Measurements from ENCODE around the gene ANKRD9.

Gene ANKRD9

DNA sequence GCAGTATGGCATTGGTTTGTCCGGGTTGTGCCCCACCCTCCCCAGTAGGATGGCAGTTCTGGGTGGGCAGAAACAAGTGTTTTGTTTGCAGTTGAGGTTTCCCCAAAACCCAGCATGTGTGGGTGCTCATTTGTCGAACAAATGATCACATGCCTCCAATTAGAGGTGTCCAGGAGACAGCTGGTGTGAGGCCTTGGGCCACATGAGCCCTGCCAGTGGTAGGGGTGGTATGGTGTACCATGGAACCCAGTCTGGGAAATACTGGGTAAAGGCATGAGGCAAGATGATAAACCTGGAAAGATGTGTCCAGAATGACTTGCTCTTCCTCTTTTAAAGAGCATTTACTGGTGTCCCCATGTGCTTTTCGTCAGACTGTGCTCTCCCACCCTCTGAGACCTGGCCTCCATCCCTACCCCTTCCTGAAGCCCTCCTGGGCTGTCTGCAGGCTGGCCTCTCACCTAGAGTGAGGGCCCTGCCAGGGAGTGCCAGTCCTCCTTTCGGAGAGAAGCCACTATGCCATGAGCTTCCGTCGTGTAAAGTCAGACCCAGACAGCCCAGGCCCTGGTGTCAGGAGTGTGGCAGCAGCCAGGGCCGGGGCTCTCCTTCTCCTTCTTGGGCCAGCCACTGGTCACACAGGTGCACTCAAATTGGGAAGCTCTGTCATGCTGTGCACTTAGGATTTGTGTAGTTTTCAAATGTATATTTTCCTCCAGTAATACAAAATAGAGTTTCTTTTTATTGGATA, 17.6 kb downstream of the ANKRD9 start:
- no peaks in the 10 kb centered on the region for H3K27me3 ChIP-seq (ENCODE audit: insufficient read depth, low read length)
- H3K9me3 ChIP-seq (ENCODE audit: insufficient read depth, low read depth, low read length) = no peaks in the 10 kb centered on the region
- no peak overlapping the region for H3K9ac ChIP-seq (ENCODE audit: low read depth, low read length)
- no peak overlapping the region for H3K27ac ChIP-seq (ENCODE audit: low read depth, low read length)
- WGBS = 93% methylated on average over 7 of the region's 7 CpGs
- H3K36me3 ChIP-seq (ENCODE audit: insufficient read depth, low read length) = no peaks in the 10 kb centered on the region
- H3K4me1 ChIP-seq (ENCODE audit: insufficient read depth, low read length) = no peaks in the 10 kb centered on the region
- H3K4me3 ChIP-seq (ENCODE audit: low read length) = no peak overlapping the region

DNA sequence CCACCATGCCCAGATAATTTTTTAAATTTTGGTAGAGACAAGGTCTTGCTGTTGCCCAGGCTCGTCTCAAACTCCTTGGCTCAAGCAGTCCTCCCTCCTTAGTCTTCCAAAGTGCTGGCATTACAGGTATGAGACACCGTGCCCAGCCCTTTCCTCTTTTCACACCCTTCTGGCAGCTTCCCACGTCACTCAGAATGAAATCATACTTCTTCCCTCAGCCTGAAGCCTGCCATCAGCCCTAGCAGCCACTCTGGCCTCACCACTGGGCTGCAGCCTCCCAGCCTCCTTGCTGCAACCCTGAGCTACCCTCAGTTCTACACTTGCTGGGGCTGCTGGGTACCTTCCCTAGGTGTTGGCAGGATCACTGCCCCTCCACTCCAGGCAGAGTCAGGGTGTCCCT, 18.2 kb downstream of the ANKRD9 start:
- H3K9me3 ChIP-seq (ENCODE audit: insufficient read depth, low read depth, low read length) = no peaks in the 10 kb centered on the region
- H3K27ac ChIP-seq (ENCODE audit: low read depth, low read length) = no peak overlapping the region
- H3K36me3 ChIP-seq (ENCODE audit: insufficient read depth, low read length) = no peaks in the 10 kb centered on the region
- 92% methylated on average over 3 of the region's 3 CpGs for WGBS
- no peaks in the 10 kb centered on the region for H3K4me1 ChIP-seq (ENCODE audit: insufficient read depth, low read length)
- H3K4me3 ChIP-seq (ENCODE audit: low read length) = no peak overlapping the region
- no peaks in the 10 kb centered on the region for H3K27me3 ChIP-seq (ENCODE audit: insufficient read depth, low read length)
- no peak overlapping the region for H3K9ac ChIP-seq (ENCODE audit: low read depth, low read length)

DNA sequence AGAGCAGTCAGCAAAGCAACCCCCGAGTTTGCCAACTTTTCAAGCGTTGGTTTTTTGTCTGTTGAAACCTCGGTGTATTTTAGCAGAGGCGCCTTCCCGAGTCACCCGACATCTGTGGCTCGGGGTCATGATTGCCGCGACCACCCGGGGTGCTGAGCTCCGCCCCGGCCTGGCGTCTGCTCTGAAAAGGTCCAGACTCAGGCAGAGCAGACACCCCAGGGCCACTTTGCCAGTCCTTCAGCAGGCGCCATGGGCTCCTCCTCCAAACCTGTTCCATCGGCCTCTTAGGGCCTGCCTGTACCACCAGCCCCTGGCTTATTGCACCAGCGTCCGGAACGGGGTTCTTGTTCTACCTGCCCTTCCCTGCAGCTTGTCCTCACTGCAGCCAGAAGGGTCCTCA, 19.1 kb downstream of the ANKRD9 start:
- Histone ChIP-seq H3K4me3 (ENCODE audit: low read length) (no peak overlapping the region), H3K4me1 (ENCODE audit: insufficient read depth, low read length) (no peaks in the 10 kb centered on the region), H3K36me3 (ENCODE audit: insufficient read depth, low read length) (no peaks in the 10 kb centered on the region), H3K9me3 (ENCODE audit: insufficient read depth, low read depth, low read length) (no peaks in the 10 kb centered on the region), H3K27me3 (ENCODE audit: insufficient read depth, low read length) (no peaks in the 10 kb centered on the region), H3K9ac (ENCODE audit: low read depth, low read length) (no peak overlapping the region), H3K27ac (ENCODE audit: low read depth, low read length) (no peak overlapping the region)
- 89% methylated on average over 18 of the region's 18 CpGs for WGBS

DNA sequence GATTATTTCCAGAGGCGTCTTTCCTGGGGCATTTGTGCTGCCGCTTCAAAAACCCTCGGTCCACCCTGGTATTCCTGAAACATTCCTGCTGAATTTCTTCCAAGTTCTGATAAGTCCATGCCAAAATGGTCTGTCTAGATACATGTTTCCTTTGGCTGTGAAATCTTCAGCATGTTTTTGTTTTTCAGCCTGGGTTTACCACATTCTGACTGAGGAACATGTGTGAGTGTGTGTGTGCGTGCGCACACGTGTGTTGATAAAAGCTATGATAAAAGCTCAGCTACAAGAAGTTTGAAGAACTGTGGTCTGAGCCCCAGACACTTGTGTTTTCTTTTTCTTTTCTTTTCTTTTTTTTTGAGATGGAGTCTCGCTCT, 22.4 kb downstream of the ANKRD9 start:
- no peaks in the 10 kb centered on the region for H3K9me3 ChIP-seq (ENCODE audit: insufficient read depth, low read depth, low read length)
- no peaks in the 10 kb centered on the region for H3K36me3 ChIP-seq (ENCODE audit: insufficient read depth, low read length)
- no peak overlapping the region for H3K27ac ChIP-seq (ENCODE audit: low read depth, low read length)
- H3K9ac ChIP-seq (ENCODE audit: low read depth, low read length) = no peak overlapping the region
- 95% methylated on average over 7 of the region's 7 CpGs for WGBS
- H3K4me3 ChIP-seq (ENCODE audit: low read length) = no peak overlapping the region
- H3K4me1 ChIP-seq (ENCODE audit: insufficient read depth, low read length) = no peaks in the 10 kb centered on the region
- H3K27me3 ChIP-seq (ENCODE audit: insufficient read depth, low read length) = no peaks in the 10 kb centered on the region

DNA sequence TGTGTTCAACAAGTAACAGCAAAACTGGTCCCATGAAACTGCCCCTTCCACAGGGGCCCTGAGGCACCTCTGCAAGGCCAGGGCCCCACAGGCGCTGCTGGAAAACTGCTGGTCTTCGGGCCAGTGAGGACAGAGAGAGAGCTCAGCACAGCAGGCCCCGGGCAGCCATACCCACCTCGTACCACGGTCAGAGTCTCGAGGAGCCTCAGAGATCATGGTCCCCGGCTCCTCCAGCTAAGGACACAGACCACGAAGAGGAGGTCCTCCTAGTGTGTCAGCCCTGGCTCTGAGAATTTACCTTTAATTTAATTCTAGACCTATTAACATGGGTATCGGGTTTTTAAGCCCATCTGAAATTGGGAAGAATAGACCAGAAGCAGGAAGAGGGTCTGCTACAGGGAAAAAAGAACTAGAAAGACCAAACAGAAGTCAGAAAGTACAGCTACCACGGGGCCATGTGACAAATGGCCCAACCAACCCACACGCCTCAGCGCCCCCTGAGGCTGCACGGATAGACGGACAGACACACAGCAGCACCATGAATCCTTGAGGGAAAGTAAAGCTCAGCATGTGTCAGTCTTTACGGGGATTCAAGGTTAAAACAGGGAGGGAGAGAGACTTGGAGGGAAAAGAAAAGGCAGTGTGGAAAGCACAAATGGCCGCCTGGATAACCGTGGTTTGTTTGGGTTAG, 22.9 kb downstream of the ANKRD9 start:
- Histone ChIP-seq H3K9ac (ENCODE audit: low read depth, low read length) (no peak overlapping the region), H3K4me1 (ENCODE audit: insufficient read depth, low read length) (no peaks in the 10 kb centered on the region), H3K4me3 (ENCODE audit: low read length) (no peak overlapping the region), H3K36me3 (ENCODE audit: insufficient read depth, low read length) (no peaks in the 10 kb centered on the region), H3K27me3 (ENCODE audit: insufficient read depth, low read length) (no peaks in the 10 kb centered on the region), H3K9me3 (ENCODE audit: insufficient read depth, low read depth, low read length) (no peaks in the 10 kb centered on the region), H3K27ac (ENCODE audit: low read depth, low read length) (no peak overlapping the region)
- 88% methylated on average over 17 of the region's 17 CpGs for WGBS

DNA sequence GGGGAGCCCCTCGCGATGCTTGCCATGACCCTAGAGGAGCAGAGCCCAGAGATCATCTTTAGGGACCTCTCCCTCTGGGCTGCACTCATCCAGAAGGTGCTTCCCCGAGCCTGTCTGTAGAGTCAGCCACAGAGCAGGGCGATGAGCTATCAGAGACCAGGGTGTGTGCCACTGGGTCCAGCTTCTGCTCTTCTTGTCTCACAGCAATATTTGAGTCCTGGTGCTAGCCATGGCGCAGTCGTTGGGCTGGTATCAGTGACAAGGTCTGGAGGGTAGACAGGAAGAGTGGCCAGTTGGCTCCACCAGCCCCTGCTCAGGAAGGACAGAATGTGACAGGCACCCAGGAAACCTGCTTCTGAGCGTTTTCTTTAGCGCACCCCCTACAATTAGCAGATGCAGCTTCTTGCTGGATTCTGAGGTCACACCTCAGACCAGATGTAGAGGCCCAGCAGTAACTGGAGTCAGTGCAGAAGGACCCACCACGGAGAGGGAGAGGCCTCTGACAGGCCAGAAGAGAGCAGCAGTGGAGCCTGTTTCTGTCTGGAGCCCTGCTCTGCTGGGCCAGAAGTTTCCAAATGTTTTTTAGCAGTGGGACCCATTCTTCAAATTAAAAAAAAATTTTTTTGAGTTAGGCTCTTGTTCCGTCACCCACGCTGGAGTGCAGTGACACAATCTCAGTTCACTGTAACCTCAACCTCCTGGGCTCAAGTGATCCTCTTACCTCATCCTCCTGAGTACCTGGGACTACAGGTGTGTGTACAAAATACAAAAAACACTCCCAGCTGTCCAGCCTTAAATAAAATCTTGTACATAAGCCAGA, 23.7 kb downstream of the ANKRD9 start:
- H3K36me3 ChIP-seq (ENCODE audit: insufficient read depth, low read length) = no peaks in the 10 kb centered on the region
- H3K9me3 ChIP-seq (ENCODE audit: insufficient read depth, low read depth, low read length) = no peaks in the 10 kb centered on the region
- H3K27me3 ChIP-seq (ENCODE audit: insufficient read depth, low read length) = no peaks in the 10 kb centered on the region
- no peak overlapping the region for H3K4me3 ChIP-seq (ENCODE audit: low read length)
- no peak overlapping the region for H3K9ac ChIP-seq (ENCODE audit: low read depth, low read length)
- 94% methylated on average over 11 of the region's 11 CpGs for WGBS
- no peak overlapping the region for H3K27ac ChIP-seq (ENCODE audit: low read depth, low read length)
- H3K4me1 ChIP-seq (ENCODE audit: insufficient read depth, low read length) = no peaks in the 10 kb centered on the region

DNA sequence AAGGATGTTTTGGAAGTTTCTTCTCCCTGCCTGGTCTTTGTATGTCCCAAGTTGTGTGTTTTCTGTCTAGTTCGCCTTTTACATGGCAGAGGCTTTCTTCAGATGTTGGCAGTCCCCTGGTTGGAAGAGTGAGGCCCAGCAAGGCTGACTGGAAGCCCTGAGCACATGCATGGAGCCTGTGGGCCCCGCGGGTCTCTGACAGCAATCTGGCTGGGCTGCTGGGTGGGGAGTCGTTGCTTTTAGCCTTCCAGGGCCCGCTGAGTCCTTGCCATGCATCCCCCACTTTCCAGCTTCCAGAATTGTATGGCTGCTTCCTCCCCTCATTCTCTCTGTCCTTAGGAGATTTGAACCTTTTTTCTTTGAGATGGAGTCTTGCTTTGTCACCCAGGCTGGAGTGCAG, 25.3 kb downstream of the ANKRD9 start:
- Histone ChIP-seq H3K9ac (ENCODE audit: low read depth, low read length) (no peak overlapping the region), H3K36me3 (ENCODE audit: insufficient read depth, low read length) (no peaks in the 10 kb centered on the region), H3K27ac (ENCODE audit: low read depth, low read length) (no peak overlapping the region), H3K9me3 (ENCODE audit: insufficient read depth, low read depth, low read length) (no peaks in the 10 kb centered on the region), H3K4me1 (ENCODE audit: insufficient read depth, low read length) (no peaks in the 10 kb centered on the region), H3K27me3 (ENCODE audit: insufficient read depth, low read length) (no peaks in the 10 kb centered on the region), H3K4me3 (ENCODE audit: low read length) (no peak overlapping the region)
- WGBS = 87% methylated on average over 5 of the region's 5 CpGs

DNA sequence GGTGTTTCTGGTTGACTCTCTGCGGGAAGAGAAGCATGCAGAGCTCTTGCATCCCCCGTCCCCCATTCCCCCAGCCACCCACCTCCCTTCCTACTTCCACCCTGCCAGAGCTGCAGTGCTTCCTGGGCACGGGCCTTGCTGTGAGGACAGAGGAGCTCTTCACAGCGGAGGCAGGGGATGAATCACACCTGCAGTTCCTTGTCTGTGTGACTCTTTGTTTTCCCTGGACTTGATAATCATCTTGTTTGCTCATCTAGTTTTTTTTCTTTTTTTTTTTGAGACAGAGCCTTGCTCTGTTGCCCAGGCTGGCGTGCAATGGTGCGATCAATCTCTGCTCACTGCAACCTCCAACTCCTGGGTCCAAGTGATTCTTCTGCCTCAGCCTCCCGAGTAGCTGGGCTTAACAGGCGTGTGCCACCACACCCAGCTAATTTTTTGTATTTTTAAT, 27.8 kb downstream of the ANKRD9 start:
- Histone ChIP-seq H3K36me3 (ENCODE audit: insufficient read depth, low read length) (no peaks in the 10 kb centered on the region), H3K4me3 (ENCODE audit: low read length) (no peak overlapping the region), H3K9me3 (ENCODE audit: insufficient read depth, low read depth, low read length) (no peaks in the 10 kb centered on the region), H3K4me1 (ENCODE audit: insufficient read depth, low read length) (no peaks in the 10 kb centered on the region), H3K27me3 (ENCODE audit: insufficient read depth, low read length) (no peaks in the 10 kb centered on the region), H3K9ac (ENCODE audit: low read depth, low read length) (no peak overlapping the region), H3K27ac (ENCODE audit: low read depth, low read length) (no peak overlapping the region)
- WGBS = 87% methylated on average over 8 of the region's 8 CpGs

DNA sequence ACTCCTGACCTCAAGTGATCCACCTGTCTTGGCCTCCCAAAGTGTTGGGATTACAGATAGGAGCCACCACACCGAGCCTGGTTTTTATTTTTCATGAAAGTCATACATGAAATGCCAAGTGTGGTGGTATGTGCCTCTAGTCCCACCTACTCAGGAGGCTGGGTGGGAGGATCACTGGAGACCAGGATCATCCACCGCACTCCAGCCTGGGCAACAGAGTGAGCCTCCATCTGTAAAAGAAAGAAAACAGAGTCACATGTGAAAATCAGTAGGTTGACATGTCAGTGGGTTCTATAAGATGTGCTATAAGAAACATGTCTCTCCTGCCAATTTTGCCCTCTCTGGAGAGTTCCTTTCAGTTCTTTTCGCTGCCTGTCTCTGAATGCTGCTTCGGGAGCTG, 28.2 kb downstream of the ANKRD9 start:
- 92% methylated on average over 4 of the region's 4 CpGs for WGBS
- no peak overlapping the region for H3K27ac ChIP-seq (ENCODE audit: low read depth, low read length)
- H3K36me3 ChIP-seq (ENCODE audit: insufficient read depth, low read length) = no peaks in the 10 kb centered on the region
- no peak overlapping the region for H3K4me3 ChIP-seq (ENCODE audit: low read length)
- H3K27me3 ChIP-seq (ENCODE audit: insufficient read depth, low read length) = no peaks in the 10 kb centered on the region
- H3K4me1 ChIP-seq (ENCODE audit: insufficient read depth, low read length) = no peaks in the 10 kb centered on the region
- H3K9ac ChIP-seq (ENCODE audit: low read depth, low read length) = no peak overlapping the region
- no peaks in the 10 kb centered on the region for H3K9me3 ChIP-seq (ENCODE audit: insufficient read depth, low read depth, low read length)

DNA sequence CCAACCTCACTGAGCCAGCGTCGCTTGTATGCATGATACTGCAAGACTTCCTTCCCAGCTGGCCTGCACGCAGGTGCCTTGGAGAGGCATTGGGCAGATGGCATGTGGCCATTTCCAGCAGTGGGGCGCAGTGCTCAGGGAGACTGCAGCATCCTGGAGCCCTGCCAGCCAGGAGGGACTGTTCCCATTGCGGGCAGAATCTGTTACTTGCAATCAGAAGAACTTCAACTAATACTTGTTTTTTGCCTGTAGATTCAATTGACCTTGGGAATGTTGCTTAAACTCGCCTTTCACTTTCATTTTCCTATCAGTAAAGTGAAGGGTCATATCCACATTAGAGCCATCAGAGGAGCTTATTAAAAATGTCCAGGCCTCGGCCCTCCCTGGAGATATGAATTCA, 29.8 kb downstream of the ANKRD9 start:
- Histone ChIP-seq H3K36me3 (ENCODE audit: insufficient read depth, low read length) (no peaks in the 10 kb centered on the region), H3K9ac (ENCODE audit: low read depth, low read length) (no peak overlapping the region), H3K9me3 (ENCODE audit: insufficient read depth, low read depth, low read length) (no peaks in the 10 kb centered on the region), H3K27me3 (ENCODE audit: insufficient read depth, low read length) (no peaks in the 10 kb centered on the region), H3K4me3 (ENCODE audit: low read length) (no peak overlapping the region), H3K4me1 (ENCODE audit: insufficient read depth, low read length) (no peaks in the 10 kb centered on the region), H3K27ac (ENCODE audit: low read depth, low read length) (no peak overlapping the region)
- WGBS = 94% methylated on average over 7 of the region's 7 CpGs

DNA sequence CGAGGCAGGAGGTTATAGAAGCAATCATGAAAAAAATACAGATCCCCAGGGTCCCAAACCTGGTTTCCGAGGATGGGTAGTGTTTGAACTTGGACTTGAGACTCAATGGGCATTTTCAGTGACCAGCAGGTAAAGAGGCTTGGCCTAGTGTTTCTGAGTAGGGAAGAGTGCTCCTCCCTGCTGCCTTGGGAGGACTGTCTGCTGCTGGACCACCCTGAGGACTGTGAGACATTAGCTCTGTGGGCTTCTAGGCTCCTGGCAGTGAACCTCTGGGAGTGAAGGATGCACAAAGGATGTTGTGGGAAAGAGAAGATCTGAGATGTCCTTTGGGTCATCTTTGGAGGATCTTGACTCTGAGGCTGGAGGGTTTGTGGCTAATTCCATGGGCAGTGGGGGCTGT, 30.5 kb downstream of the ANKRD9 start:
- Histone ChIP-seq H3K27ac (ENCODE audit: low read depth, low read length) (no peak overlapping the region), H3K4me1 (ENCODE audit: insufficient read depth, low read length) (no peaks in the 10 kb centered on the region), H3K4me3 (ENCODE audit: low read length) (no peak overlapping the region), H3K27me3 (ENCODE audit: insufficient read depth, low read length) (no peaks in the 10 kb centered on the region), H3K9ac (ENCODE audit: low read depth, low read length) (no peak overlapping the region), H3K9me3 (ENCODE audit: insufficient read depth, low read depth, low read length) (no peaks in the 10 kb centered on the region), H3K36me3 (ENCODE audit: insufficient read depth, low read length) (no peaks in the 10 kb centered on the region)
- 95% methylated on average over 2 of the region's 2 CpGs for WGBS

Data from HUES64 (cell line).